HUDEP-2 (cell line): ENCODE data around the gene TPSAB1.
"Not testable (repeated sequence)": the region's sequence is repeated elsewhere in the genome, so short reads cannot be mapped to it uniquely, and the experiment has no call there.

Source experiments
- DNase-seq, 76 experiments: peaks; one replicate each; lab custom pipeline; 2025; ENCODE audit not compliant: unreplicated experiment in 76 of 76; lab: John Stamatoyannopoulos, UW

TPSAB1 gene

GRCh38 chr16:1240436-1240835 is at the start of gene TPSAB1:
TSS of gene TPSAB1 (plus strand) at chr16:1240705. CDS start at chr16:1240939, 234 bp downstream.
- DNase-seq = not testable (repeated sequence)

- DNase-seq = not testable (repeated sequence)
Measured at GRCh38 chr16:1190789-1191188, 49.7 kb upstream of the TPSAB1 start.

- no peak for DNase-seq
Measured at GRCh38 chr16:1192384-1193073, 48.0 kb upstream of the TPSAB1 start.

DNA sequence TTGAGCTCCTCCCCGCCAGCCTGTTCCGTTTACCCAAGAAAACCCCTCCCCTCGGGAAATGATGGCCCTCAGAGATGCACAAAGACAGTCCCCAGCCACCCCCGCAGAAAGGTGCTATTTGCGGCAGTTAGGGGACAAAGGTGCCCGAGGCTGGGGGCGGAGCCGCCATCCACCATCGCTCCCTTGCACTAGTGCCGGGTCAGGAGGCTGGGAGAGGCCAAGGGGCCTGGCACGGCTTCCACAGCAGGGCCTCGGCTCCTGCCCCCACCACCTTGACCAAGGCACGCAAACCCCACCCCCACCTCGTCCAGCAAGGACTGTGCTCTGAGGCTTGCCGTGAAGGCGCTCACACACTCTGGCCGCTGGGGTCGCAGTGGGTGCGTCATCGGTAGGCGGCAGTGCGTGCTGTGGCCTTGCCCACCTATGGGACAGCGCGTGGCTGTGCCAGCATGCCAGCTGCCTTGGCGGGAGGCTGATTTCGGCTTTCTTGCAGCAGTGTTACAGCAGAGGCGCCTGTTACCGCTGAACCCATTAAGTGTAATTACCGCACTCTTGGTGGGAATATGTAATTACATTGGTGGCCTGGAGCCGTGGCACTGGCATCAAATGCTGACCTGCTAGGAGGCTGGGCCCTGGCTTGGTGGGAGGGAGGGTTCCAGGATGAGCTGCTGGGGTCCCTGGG is 47.2 kb upstream of the TPSAB1 start:
- no peak for DNase-seq

- no peak for DNase-seq
Measured at GRCh38 chr16:1193825-1194581, 46.5 kb upstream of the TPSAB1 start.

DNA sequence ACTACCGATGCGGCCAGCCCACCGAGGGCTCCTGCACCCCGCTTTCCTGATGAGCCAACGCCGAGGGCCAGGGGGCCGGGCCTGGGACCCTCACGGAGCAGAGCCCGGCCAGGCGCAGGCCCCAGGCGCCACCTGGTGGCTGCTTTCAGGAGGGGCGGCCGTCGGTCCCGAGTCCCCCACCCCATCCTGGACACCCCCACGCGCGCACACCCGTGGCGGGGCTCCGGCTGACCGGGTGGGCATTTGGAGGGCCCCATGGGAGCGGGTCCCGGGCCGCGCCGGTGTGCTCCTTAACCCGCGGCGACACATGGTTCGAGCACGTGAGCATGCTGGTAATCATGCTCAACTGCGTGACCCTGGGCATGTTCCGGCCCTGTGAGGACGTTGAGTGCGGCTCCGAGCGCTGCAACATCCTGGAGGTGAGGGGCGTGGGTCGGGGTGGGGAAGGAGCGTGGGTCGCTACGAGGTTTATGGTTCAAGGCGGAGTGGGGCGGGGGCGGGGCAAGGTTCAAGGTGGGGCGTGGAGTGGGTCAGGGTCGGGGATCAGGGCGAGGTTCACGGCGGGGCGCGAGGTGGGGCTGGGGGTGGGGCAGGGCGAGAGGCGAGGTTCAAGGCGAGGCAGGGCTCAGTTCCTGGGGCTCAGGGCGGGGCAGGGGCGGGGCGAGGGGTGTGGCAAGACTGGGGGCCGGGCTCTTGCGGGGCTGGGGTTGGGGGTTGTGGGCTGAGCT is 45.7 kb upstream of the TPSAB1 start:
- no peak for DNase-seq

GRCh38 chr16:1195393-1195666 is 45.2 kb upstream of the TPSAB1 start:
- no peak for DNase-seq

GRCh38 chr16:1196494-1196893 is 44.0 kb upstream of the TPSAB1 start:
- peak in 1 of 76 experiments; percentile 26 for DNase-seq

- no peak for DNase-seq
Measured at GRCh38 chr16:1197237-1197866, 43.2 kb upstream of the TPSAB1 start.

- no peak for DNase-seq
Measured at GRCh38 chr16:1198194-1198593, 42.3 kb upstream of the TPSAB1 start.

GRCh38 chr16:1198671-1199346 is 41.7 kb upstream of the TPSAB1 start:
- DNase-seq = peak in 7 of 76 experiments; percentile 16 to 42 (median 33)

- DNase-seq = peak in 2 of 76 experiments; percentile 17 to 29
Measured at GRCh38 chr16:1199347-1200013, 41.0 kb upstream of the TPSAB1 start.

GRCh38 chr16:1200014-1200627 is 40.4 kb upstream of the TPSAB1 start:
- no peak for DNase-seq

DNA sequence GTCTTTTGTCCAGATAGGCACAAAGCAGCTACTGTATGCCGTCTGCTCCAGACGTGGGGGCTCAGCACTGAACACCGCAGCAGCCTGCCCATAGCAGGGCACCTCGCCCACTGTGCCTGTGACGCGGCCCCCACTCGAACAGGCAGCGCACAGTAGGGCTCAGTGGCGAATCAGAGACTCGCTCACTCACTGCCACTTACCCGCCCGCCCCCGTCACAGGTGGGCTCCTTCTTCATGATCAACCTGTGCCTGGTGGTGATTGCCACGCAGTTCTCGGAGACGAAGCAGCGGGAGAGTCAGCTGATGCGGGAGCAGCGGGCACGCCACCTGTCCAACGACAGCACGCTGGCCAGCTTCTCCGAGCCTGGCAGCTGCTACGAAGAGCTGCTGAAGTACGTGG is 39.1 kb upstream of the TPSAB1 start:
- DNase-seq = no peak

DNA sequence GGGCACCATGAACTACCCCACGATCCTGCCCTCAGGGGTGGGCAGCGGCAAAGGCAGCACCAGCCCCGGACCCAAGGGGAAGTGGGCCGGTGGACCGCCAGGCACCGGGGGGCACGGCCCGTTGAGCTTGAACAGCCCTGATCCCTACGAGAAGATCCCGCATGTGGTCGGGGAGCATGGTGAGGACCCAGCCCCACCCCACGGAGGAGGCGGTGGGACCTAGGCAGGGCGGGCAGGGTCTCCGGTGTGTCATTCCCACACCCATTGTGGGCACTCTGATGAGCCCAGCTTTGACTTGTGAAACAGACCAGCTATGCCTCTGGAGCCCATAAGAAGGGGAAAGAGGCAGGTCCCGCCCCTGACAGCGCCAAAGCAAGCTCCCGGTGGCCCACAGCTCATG is 38.2 kb upstream of the TPSAB1 start:
- DNase-seq = no peak

DNA sequence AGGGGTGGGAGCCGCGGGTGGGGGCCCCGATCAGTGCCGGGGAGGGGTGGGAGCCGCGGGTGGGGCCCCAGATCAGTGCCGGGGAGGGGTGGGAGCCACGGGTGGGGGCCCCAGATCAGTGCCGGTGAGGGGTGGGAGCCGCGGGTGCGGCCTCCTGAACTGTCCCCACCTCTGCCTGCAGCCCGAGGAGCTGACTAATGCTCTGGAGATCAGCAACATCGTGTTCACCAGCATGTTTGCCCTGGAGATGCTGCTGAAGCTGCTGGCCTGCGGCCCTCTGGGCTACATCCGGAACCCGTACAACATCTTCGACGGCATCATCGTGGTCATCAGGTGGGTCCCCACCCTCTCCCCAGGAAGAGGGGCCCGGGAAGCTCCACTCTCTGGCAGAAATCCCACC is 35.6 kb upstream of the TPSAB1 start:
- no peak for DNase-seq

DNA sequence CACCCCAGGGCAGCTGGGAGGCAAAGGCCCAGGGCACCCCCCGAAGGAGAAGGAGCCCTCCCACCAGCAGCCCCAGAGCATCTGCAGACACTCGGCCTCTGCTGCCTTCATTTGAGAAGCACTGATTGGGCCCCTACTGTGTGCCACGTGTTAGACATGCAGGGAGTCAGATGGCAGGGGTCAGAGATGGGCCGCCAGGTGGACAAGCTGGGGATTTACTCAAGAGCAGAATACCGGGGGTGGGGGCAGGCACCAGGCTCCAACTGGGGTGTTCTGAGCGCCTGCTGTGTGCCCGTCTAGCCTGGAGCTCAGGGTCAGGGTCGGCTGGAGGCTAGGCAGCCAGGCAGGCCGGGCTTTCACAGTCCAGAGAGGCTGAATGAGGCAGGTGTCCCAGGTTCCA is 34.2 kb upstream of the TPSAB1 start:
- DNase-seq = no peak

DNA sequence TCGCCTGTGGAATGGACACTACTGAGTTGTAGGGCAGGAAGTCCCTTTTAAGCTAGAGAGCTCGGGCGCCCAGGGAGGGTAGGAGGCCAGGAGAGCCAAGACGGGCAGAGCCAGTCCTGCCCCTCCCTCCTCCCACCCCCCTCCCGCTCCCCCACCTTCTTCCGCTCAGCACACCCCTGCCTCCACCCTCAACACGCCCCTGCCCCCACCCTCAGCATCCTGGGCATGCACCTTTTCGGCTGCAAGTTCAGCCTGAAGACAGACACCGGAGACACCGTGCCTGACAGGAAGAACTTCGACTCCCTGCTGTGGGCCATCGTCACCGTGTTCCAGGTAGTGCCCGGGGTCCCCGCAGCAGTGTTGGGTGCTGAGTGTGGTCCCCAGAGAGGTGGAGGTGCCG is 33.7 kb upstream of the TPSAB1 start:
- no peak for DNase-seq

DNA sequence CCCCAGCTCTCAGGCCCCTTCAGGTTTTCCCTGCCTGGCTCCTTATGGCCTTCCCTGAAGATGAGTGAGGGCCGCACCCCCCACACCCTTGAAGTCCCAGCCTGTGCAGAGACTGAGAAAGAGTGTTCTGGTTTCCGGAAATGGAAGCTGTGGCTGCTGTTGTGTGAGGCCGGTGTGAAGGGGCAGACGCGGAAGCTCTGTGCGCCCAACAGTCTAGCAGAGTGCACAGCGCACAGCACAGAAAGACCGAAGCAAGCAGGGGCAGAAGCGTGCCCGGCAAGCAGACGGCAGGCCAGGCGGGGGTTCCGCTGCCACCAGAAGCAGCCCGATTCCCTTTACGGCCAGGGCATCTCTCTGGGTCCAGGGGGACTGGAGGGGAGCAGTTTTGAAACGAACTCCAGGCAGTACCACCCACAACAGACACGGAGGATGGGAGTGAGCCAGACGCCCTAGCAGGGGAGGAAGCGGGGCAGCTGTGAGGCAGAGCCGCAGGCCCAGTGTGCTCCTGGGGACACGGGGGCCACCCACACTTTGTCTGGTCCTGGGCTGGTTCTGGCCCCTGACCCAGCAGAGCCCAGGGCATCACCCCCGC is 32.2 kb upstream of the TPSAB1 start:
- no peak for DNase-seq
